Lung (tissue), 12 donors: Measurements from ENCODE around the gene CCDC86. TPM values are rescaled to one million over a fixed set of nuclear protein-coding genes. Genes with fewer than 3 reads are reported as not detected.

Experiments
- ATAC-seq: fragments of 200-7000 bp; cut with Tn5 transposase; one replicate; pipeline ENCODE4 v1.9.1; 2020; ENCODE audit warnings: moderate number of reproducible peaks; ENCODE audit not compliant: insufficient read depth, low FRiP score
- DNase-seq, 3 donors: peaks; one replicate each; pipeline ENCODE4 v3.0.0-alpha.2; 2013 to 2017
- H3K27ac ChIP-seq, 2 donors: one replicate each; pipeline ENCODE4 v1.5.1; 2013; ENCODE audit warnings: mild to moderate bottlenecking in 2 of 2, moderate library complexity in 2 of 2, control low read depth in 1 of 2, inconsistent platforms in 1 of 2, low read depth in 1 of 2, low read length in 1 of 2
- H3K27me3 ChIP-seq, 3 donors: one replicate each; pipeline ENCODE4 v1.5.1; 2013; ENCODE audit warnings: low read length in 2 of 3; ENCODE audit not compliant: control insufficient read depth in 3 of 3, insufficient read depth in 3 of 3
- H3K36me3 ChIP-seq, 4 donors: one replicate each; pipeline ENCODE4 v1.5.1; 2013; ENCODE audit warnings: low read length in 4 of 4, mild to moderate bottlenecking in 1 of 4, moderate library complexity in 1 of 4; ENCODE audit not compliant: control insufficient read depth in 4 of 4, insufficient read depth in 4 of 4
- H3K4me1 ChIP-seq, 5 donors: one replicate each; pipeline ENCODE4 v1.5.1; 2013; ENCODE audit warnings: low read length in 5 of 5, mild to moderate bottlenecking in 2 of 5, moderate library complexity in 1 of 5; ENCODE audit not compliant: control insufficient read depth in 5 of 5, insufficient read depth in 5 of 5
- H3K4me3 ChIP-seq: one replicate; pipeline ENCODE4 v1.5.1; 2013; ENCODE audit warnings: mild to moderate bottlenecking, control low read depth, moderate library complexity
- H3K9ac ChIP-seq, 2 donors: one replicate each; pipeline ENCODE4 v1.5.1; 2013; ENCODE audit warnings: low read length in 2 of 2, control low read depth in 1 of 2; ENCODE audit not compliant: insufficient read depth in 1 of 2
- H3K9me3 ChIP-seq, 4 donors: one replicate each; pipeline ENCODE4 v1.5.1; 2013; ENCODE audit warnings: low read length in 3 of 4, mild to moderate bottlenecking in 1 of 4, moderate library complexity in 1 of 4; ENCODE audit not compliant: control insufficient read depth in 4 of 4, insufficient read depth in 3 of 4
- WGBS, 2 donors: extraction: QIAGEN DNeasy Blood & Tissue Kit; methylation state at CpG; one replicate each; pipeline ENCODE4 v1.1.7; 2013; 5-methylcytosine and 5-hydroxymethylcytosine counted together
- polyA plus RNA-seq, 2 donors: library from polyadenylated mRNA; stranded (reverse); fragments of 200-250 nt; gene quantifications; one replicate each; pipeline ENCODE4 v1.2.1, GENCODE V29; 2013
- total RNA-seq, 2 donors: library from RNA; depleted of rRNA in 1 of 2; stranded (reverse); fragments of >200 nt in 1 of 2; gene quantifications; one replicate each; pipeline ENCODE4 v1.2.1, GENCODE V29; 2014 to 2021
- TF ChIP-seq, protein P1 (sequence below): IDR thresholded peaks from 2 replicates; pipeline ENCODE4 v1.5.1; 2012; ENCODE audit warnings: mild to moderate bottlenecking; ENCODE audit errors: control extremely low read depth, extremely low read depth
- donor health status: control.
- donor health status: control.
- donor health status: Bipolar disorder and iron deficiency.
- donor health status: healthy.
- donor health status: DM: yes; HTN: yes; CAD: no.

Gene CCDC86
- total and polyA plus RNA-seq, 4 donors = 8.7 to 25.0 (median 15.0) TPM

DNA sequence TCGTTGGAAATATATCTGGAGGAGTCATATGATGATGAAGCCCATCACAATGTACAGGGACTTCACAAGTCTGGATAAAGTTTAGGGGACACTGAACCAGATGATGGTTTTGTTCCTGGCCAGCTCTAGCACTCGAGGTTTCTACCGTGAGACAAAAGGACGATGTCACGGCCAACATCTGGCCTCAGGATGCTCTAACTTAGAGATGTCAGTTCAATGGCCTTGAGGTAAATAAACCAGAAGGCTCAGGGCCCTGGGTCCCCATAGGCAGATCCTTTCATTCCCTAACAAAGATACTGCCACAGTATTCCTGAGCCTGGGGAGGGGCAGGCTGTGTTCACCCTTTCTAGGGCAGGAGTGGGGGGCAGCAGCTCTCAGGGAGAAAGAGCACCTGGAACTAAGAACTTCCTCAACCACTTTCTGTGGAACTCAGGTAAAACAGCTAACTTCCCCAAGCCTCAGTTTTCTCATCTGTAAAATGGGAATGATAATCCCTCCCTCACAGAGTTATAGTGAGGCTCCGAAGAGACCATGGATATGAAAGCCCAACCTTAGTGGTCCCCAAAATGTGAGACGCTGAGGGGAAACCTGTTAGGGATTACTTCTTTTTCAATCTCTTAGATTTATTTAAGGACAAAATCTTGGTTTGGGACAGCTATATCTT lies 38.5 kb upstream of the CCDC86 start:
- Histone ChIP-seq H3K9me3 (no peaks in the 10 kb centered on the region), H3K9ac (no peak overlapping the region), H3K4me1 (no peaks in the 10 kb centered on the region), H3K27me3 (peaks cover 0 to 10% (median 0%) of the 10 kb centered on the region in 3 donors), H3K27ac (no peak overlapping the region), H3K4me3 (no peak overlapping the region), H3K36me3 (no peaks in the 10 kb centered on the region)
- 81 to 88% methylated on average over 7 of the region's 7 CpGs for WGBS, 2 donors
- ATAC-seq = no peak
- no peak for DNase-seq
- TF ChIP-seq, protein P1, sequence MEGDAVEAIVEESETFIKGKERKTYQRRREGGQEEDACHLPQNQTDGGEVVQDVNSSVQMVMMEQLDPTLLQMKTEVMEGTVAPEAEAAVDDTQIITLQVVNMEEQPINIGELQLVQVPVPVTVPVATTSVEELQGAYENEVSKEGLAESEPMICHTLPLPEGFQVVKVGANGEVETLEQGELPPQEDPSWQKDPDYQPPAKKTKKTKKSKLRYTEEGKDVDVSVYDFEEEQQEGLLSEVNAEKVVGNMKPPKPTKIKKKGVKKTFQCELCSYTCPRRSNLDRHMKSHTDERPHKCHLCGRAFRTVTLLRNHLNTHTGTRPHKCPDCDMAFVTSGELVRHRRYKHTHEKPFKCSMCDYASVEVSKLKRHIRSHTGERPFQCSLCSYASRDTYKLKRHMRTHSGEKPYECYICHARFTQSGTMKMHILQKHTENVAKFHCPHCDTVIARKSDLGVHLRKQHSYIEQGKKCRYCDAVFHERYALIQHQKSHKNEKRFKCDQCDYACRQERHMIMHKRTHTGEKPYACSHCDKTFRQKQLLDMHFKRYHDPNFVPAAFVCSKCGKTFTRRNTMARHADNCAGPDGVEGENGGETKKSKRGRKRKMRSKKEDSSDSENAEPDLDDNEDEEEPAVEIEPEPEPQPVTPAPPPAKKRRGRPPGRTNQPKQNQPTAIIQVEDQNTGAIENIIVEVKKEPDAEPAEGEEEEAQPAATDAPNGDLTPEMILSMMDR = no peak

DNA sequence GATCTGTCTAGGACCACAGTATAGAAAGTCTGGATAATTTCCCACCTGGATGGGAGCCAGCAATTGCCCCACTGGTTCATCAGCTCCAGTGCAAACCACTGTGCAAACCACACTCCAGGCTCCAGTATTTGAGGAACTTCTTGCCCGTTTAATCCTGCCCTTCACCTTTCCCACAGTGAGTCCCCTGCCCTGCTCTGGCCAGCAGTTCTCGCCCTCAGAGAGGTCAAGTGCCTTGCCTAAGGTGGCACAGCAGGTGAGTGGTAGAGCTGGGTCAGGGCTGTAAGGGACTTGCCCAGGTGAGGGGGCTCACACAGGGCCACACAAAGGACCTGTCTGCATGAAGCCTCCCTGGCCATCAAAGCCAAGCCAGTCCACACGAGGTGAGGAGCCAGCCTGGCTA lies 32.7 kb upstream of the CCDC86 start:
- WGBS, 2 donors = 57 to 61% methylated on average over 3 of the region's 3 CpGs
- TF ChIP-seq, protein P1 = no peak
- Histone ChIP-seq H3K4me1 (peaks cover 0 to 8% (median 0%) of the 10 kb centered on the region in 5 donors), H3K36me3 (no peaks in the 10 kb centered on the region), H3K9me3 (no peaks in the 10 kb centered on the region), H3K27me3 (peaks cover 0 to 9% (median 0%) of the 10 kb centered on the region in 3 donors), H3K9ac (no peak overlapping the region), H3K4me3 (no peak overlapping the region), H3K27ac (no peak overlapping the region)
- ATAC-seq (no peak), DNase-seq (no peak)

DNA sequence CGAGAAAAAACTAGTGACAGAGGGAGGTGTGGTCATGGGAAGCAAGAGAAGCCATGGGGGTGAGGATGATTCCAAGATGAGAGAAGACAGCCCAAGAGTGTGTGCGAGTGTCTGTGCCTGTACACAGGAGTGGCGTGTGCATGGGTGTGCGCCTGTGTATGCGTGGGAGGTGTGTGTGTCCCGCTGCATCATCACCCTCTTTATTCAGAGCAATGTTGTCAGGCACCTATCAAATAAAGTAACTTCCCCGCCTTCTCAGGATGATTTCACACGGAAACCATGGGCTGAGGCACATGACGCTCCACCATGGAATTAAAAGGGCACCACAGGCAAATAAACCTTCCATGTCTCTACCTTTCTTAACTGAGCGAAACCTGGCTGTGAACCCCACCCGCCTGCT lies 32.2 kb upstream of the CCDC86 start:
- TF ChIP-seq, protein P1 = no peak
- WGBS, 2 donors = 85 to 90% methylated on average over 11 of the region's 11 CpGs
- ATAC-seq = no peak
- Histone ChIP-seq H3K9ac (no peak overlapping the region), H3K4me1 (peaks cover 0 to 8% (median 0%) of the 10 kb centered on the region in 5 donors), H3K27ac (no peak overlapping the region), H3K27me3 (peaks cover 0 to 9% (median 0%) of the 10 kb centered on the region in 3 donors), H3K4me3 (no peak overlapping the region), H3K36me3 (no peaks in the 10 kb centered on the region), H3K9me3 (no peaks in the 10 kb centered on the region)
- DNase-seq = no peak
